ENCODE measurements around the gene NOD1. TPM values are rescaled to one million over a fixed set of nuclear protein-coding genes. Genes with fewer than 3 reads are reported as not detected.
"Not testable (repeated sequence)": the region's sequence is repeated elsewhere in the genome, so short reads cannot be mapped to it uniquely, and the experiment has no call there.

The NOD1 gene
- total RNA-seq, 1 donor: 7.5 TPM

DNA sequence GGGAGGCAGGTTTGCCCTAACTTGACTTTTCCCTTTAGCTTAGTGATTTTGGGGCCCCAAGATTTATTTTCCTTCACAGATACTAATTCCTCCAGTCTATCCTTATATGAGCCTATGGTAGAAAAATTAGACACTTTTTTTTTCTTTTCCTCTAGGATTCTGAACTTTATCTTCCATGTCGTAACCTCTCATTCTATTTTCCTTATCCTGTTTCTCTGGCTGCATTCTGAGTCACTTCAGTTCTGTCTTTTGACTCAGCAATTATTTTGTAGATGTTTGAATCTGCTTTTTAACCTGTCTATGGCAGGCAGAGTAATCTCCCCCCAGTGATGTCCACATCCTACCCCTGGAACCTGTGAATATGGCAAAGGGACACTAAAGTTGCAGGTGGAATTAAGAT, 7.1 kb upstream of the NOD1 start:
- TF ChIP-seq, protein P1, sequence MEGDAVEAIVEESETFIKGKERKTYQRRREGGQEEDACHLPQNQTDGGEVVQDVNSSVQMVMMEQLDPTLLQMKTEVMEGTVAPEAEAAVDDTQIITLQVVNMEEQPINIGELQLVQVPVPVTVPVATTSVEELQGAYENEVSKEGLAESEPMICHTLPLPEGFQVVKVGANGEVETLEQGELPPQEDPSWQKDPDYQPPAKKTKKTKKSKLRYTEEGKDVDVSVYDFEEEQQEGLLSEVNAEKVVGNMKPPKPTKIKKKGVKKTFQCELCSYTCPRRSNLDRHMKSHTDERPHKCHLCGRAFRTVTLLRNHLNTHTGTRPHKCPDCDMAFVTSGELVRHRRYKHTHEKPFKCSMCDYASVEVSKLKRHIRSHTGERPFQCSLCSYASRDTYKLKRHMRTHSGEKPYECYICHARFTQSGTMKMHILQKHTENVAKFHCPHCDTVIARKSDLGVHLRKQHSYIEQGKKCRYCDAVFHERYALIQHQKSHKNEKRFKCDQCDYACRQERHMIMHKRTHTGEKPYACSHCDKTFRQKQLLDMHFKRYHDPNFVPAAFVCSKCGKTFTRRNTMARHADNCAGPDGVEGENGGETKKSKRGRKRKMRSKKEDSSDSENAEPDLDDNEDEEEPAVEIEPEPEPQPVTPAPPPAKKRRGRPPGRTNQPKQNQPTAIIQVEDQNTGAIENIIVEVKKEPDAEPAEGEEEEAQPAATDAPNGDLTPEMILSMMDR (IDR thresholded peaks at IDR 0.05; ENCODE audit: insufficient read depth, low read length): no peak
- DNase-seq (ENCODE audit: low read depth): no peak
- no peak overlapping the region for H3K4me3 ChIP-seq (ENCODE audit: low read depth, low read length)

DNA sequence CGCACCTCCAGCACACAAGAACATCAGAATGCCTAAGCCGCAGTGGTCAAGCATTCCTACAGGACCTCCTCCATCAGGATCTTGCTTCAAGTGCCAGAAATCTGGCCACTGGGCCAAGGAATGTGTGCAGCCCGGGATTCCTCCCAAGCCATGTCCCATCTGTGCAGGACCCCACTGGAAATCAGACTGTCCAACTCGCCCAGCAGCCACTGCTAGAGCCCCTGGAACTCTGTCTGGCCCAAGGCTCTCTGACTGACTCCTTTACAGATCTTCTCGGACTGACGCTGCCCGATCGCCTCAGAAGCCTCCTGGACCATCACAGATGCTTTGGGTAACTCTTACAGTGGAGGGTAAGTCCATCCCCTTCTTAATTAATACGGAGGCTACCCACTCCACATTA, 2.8 kb upstream of the NOD1 start:
- not testable (repeated sequence) for H3K4me3 ChIP-seq (ENCODE audit: low read depth, low read length); DNase-seq (ENCODE audit: low read depth)

DNA sequence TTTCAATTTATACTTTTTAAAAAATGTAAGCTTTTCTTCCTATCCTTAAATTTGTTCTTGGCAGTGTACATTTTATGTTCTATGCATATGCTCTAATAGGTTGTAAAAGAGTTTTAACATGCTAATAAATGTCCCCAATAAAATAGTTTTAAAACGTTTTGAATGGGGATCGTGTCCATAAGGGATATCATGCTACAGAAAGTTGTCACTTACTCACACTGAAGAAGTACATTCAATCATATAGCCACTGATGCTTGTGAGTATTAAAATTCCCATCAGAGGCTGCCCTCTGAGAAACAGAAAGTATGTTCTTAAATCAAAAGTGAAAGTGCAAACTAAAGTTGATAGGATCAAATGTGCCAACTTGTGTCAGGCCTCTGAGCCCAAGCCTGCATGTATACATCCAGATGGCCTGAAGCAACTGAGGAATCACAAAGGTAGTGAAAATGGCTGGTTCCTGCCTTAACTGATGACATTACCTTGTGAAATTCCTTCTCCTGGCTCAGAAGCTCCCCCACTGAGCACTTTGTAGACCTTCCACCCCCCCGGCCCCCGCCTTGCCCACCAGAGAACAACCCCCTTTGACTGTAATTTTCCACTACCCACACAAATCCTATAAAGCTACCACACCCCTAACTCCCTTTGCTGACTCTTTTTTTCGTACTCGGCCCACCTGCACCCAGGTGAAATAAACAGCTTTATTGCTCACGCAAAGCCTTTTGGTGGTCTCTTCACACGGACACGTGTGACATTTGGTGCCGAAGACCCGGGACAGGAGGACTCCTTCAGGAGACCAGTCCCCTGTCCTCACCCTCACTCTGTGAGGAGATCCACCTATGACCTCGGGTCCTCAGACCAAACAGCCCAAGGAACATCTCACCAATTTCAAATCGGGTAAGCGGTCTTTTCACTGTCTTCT, 877 bp upstream of the NOD1 start:
- peak; percentile 58 for DNase-seq (ENCODE audit: low read depth)
- TF ChIP-seq, protein P1 (IDR thresholded peaks at IDR 0.05; ENCODE audit: insufficient read depth, low read length): no peak
- peak overlapping the region; percentile 80 for H3K4me3 ChIP-seq (ENCODE audit: low read depth, low read length)

DNA sequence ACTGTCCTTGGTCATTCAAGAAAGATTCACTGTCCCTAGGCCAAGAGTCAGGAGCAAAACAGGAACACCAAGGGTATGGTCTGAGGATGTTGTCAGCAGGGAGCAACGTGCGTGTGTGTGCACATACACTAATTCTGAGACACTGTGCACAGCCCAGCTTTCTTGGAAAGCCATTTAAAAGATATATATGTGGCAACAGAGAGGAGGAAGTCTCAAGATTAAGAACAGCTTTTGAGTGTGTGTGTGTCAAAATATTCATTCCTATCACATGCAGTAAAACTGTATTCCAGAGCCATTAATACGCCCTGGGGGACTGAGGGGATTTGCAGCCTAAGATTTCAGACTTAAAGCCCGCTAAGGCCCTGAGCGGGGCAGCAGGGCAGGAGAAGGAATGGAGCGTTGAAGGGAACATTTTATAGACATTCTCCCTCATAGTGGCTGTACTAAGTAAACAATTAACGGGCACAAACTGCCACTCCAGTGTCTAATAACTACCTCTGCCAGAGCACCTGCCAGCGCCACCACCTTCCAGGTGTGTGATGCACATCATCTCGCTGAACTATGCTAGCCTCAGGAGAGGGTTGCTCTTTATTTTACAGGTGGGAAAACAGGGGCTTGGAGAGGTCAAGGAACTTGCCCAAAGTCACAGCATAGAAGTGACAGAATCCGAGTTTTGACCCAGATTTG, 2.0 kb downstream of the NOD1 start:
- H3K4me3 ChIP-seq (ENCODE audit: low read depth, low read length): no peak overlapping the region
- peak; percentile 56 for DNase-seq (ENCODE audit: low read depth)
- TF ChIP-seq, protein P1 (IDR thresholded peaks at IDR 0.05; ENCODE audit: insufficient read depth, low read length): no peak

DNA sequence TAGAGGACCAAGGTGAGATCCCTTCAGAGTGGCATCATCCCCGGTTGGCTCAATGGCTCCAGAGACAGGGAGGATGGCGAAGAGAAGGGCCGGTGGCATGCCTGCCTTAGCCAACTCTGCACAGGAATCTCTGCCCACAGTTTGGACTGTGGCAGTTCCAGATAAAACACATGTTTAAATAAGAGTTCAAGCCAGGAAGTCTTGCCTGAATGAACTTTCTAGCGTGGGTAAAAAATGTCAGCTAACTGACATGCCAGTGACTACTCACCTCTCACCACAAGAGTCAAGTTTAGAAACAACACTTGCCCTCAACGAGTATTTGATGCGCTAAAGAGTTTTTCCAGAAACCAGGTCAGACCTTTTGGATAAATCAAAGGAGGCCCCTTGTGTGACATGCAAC, 3.0 kb downstream of the NOD1 start:
- TF ChIP-seq, protein P1 (IDR thresholded peaks at IDR 0.05; ENCODE audit: insufficient read depth, low read length): no peak
- peak; percentile 52 for DNase-seq (ENCODE audit: low read depth)
- H3K4me3 ChIP-seq (ENCODE audit: low read depth, low read length): peak overlapping the region; percentile 2

DNA sequence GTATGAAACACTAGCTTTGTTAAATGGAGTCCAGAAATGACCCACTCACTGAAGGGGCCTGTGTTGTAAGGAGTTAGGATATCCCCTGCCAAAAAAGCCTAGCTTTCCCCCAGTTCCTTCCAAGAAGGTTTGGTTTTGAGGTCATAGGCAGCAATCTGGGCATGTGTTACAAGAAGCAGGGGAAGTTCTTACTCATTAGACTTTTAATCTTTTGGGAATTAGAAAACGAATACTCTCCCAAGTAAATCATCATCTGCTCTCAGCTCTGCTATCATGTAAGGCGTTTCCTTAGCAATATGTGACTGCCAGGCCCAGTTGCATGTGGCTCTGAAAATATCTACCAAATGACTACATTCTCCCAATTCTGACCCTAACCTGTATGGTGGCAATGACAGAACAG, 3.7 kb downstream of the NOD1 start:
- H3K4me3 ChIP-seq (ENCODE audit: low read depth, low read length): no peak overlapping the region
- peak; percentile 99 for DNase-seq (ENCODE audit: low read depth)
- TF ChIP-seq, protein P1 (IDR thresholded peaks at IDR 0.05; ENCODE audit: insufficient read depth, low read length): no peak

DNA sequence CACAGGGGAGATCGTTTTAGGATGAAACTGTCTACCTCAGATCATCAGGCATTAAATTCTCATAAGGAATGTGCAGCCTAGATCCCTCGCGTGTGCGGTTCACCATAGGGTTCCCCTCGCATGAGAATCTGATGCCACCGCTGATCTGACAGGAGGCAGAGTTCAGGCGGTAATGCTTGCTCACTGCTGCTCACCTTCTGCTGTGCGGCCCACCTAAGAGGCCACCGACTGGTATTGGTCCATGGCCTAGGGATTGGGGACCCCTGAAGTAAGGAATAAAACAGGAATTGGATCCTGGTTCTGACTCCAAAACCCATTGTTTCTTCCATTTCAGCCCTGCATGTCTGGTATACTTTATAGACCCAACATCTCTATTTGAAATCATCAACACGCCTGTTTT, 4.1 kb downstream of the NOD1 start:
- no peak overlapping the region for H3K4me3 ChIP-seq (ENCODE audit: low read depth, low read length)
- DNase-seq (ENCODE audit: low read depth): no peak
- TF ChIP-seq, protein P1 (IDR thresholded peaks at IDR 0.05; ENCODE audit: insufficient read depth, low read length): no peak

Data from fibroblast of the aortic adventitia (primary cell).